ENCODE data around the gene CBLIF.

CBLIF gene

GRCh38 chr11:59866836-59867235 lies 21.5 kb upstream of the CBLIF start:
- H3K18ac ChIP-seq (ENCODE audit: low read length): no peak overlapping the region
- no peak overlapping the region for H4K5ac ChIP-seq (ENCODE audit: low read length)
- H3K27ac ChIP-seq (ENCODE audit: low read depth, low read length): no peak overlapping the region
- H4K8ac ChIP-seq (ENCODE audit: low read depth, low read length): no peak overlapping the region
- no peak overlapping the region for H3K4me3 ChIP-seq (ENCODE audit: low read length)
- no peaks in the 10 kb centered on the region for H3K79me2 ChIP-seq (ENCODE audit: control insufficient read depth, insufficient read depth, low read length)
- H3K4me2 ChIP-seq (ENCODE audit: low read length): no peak overlapping the region
- no peak overlapping the region for H2BK120ac ChIP-seq (ENCODE audit: low read depth, low read length)
- no peak for DNase-seq
- H3K36me3 ChIP-seq (ENCODE audit: control insufficient read depth, insufficient read depth, low read length): no peaks in the 10 kb centered on the region
- H2AK5ac ChIP-seq (ENCODE audit: low read length): no peak overlapping the region
- H3K27me3 ChIP-seq (ENCODE audit: insufficient read depth, low read length, poor library complexity): no peaks in the 10 kb centered on the region
- no peak overlapping the region for H2BK5ac ChIP-seq (ENCODE audit: low read length)
- no peak overlapping the region for H3K9ac ChIP-seq (ENCODE audit: low read length)
- H3K23ac ChIP-seq (ENCODE audit: low read length): no peak overlapping the region
- H3K4ac ChIP-seq (ENCODE audit: low read depth, low read length): no peak overlapping the region
- no peaks in the 10 kb centered on the region for H3K79me1 ChIP-seq (ENCODE audit: low read length)
- no CpG with 5 or more reads among the region's 1 CpG for WGBS (ENCODE audit: extremely low coverage, insufficient coverage, low lambda C conversion rate)
- H3K56ac ChIP-seq (ENCODE audit: low read length): no peak overlapping the region
- no peaks in the 10 kb centered on the region for H3K4me1 ChIP-seq (ENCODE audit: control insufficient read depth, low read depth, low read length)
- H2BK15ac ChIP-seq (replicated peaks; ENCODE audit: low read depth): no peak overlapping the region

- H3K36me3 ChIP-seq (ENCODE audit: control insufficient read depth, insufficient read depth, low read length): no peaks in the 10 kb centered on the region
- H4K5ac ChIP-seq (ENCODE audit: low read length): no peak within 1 kb of the TSS
- DNase-seq: no peak
- no peaks in the 10 kb centered on the region for H3K27me3 ChIP-seq (ENCODE audit: insufficient read depth, low read length, poor library complexity)
- H3K27ac ChIP-seq (ENCODE audit: low read depth, low read length): no peak within 1 kb of the TSS
- no peak within 1 kb of the TSS for H2BK120ac ChIP-seq (ENCODE audit: low read depth, low read length)
- H3K56ac ChIP-seq (ENCODE audit: low read length): no peak within 1 kb of the TSS
- H2BK5ac ChIP-seq (ENCODE audit: low read length): no peak within 1 kb of the TSS
- H3K4me1 ChIP-seq (ENCODE audit: control insufficient read depth, low read depth, low read length): no peaks in the 10 kb centered on the region
- H2AK5ac ChIP-seq (ENCODE audit: low read length): no peak within 1 kb of the TSS
- no peak within 1 kb of the TSS for H3K18ac ChIP-seq (ENCODE audit: low read length)
- H3K79me2 ChIP-seq (ENCODE audit: control insufficient read depth, insufficient read depth, low read length): no peaks in the 10 kb centered on the region
- H3K9ac ChIP-seq (ENCODE audit: low read length): no peak within 1 kb of the TSS
- no peaks in the 10 kb centered on the region for H3K79me1 ChIP-seq (ENCODE audit: low read length)
- no CpG with 5 or more reads among the region's 3 CpGs for WGBS (ENCODE audit: extremely low coverage, insufficient coverage, low lambda C conversion rate)
- H2BK15ac ChIP-seq (replicated peaks; ENCODE audit: low read depth): no peak within 1 kb of the TSS
- H3K4me2 ChIP-seq (ENCODE audit: low read length): no peak within 1 kb of the TSS
- no peak within 1 kb of the TSS for H3K4me3 ChIP-seq (ENCODE audit: low read length)
- H4K8ac ChIP-seq (ENCODE audit: low read depth, low read length): no peak within 1 kb of the TSS
- H3K23ac ChIP-seq (ENCODE audit: low read length): no peak within 1 kb of the TSS
- H3K4ac ChIP-seq (ENCODE audit: low read depth, low read length): no peak within 1 kb of the TSS
These were observed 21.1 kb upstream of the CBLIF start, which contains the start of gene TCN1 for GRCh38 chr11:59866397-59866796. Gene TCN1 (minus strand): TSS chr11:59866487. CDS start chr11:59866470, 17 bp downstream.

- no peaks in the 10 kb centered on the region for H3K27me3 ChIP-seq (ENCODE audit: insufficient read depth, low read length, poor library complexity)
- no peak overlapping the region for H4K5ac ChIP-seq (ENCODE audit: low read length)
- H3K27ac ChIP-seq (ENCODE audit: low read depth, low read length): no peak overlapping the region
- no peak overlapping the region for H3K18ac ChIP-seq (ENCODE audit: low read length)
- no peaks in the 10 kb centered on the region for H3K4me1 ChIP-seq (ENCODE audit: control insufficient read depth, low read depth, low read length)
- H3K9ac ChIP-seq (ENCODE audit: low read length): no peak overlapping the region
- H3K23ac ChIP-seq (ENCODE audit: low read length): no peak overlapping the region
- H3K36me3 ChIP-seq (ENCODE audit: control insufficient read depth, insufficient read depth, low read length): no peaks in the 10 kb centered on the region
- no peak overlapping the region for H3K4ac ChIP-seq (ENCODE audit: low read depth, low read length)
- no peak overlapping the region for H2AK5ac ChIP-seq (ENCODE audit: low read length)
- no peak overlapping the region for H2BK5ac ChIP-seq (ENCODE audit: low read length)
- H2BK15ac ChIP-seq (replicated peaks; ENCODE audit: low read depth): no peak overlapping the region
- no peak for DNase-seq
- no peaks in the 10 kb centered on the region for H3K79me2 ChIP-seq (ENCODE audit: control insufficient read depth, insufficient read depth, low read length)
- no peak overlapping the region for H3K56ac ChIP-seq (ENCODE audit: low read length)
- no peak overlapping the region for H2BK120ac ChIP-seq (ENCODE audit: low read depth, low read length)
- whole genome bisulfite sequencing (ENCODE audit: extremely low coverage, insufficient coverage, low lambda C conversion rate): no CpG with 5 or more reads among the region's 1 CpG
- no peak overlapping the region for H4K8ac ChIP-seq (ENCODE audit: low read depth, low read length)
- H3K4me2 ChIP-seq (ENCODE audit: low read length): no peak overlapping the region
- H3K79me1 ChIP-seq (ENCODE audit: low read length): no peaks in the 10 kb centered on the region
- no peak overlapping the region for H3K4me3 ChIP-seq (ENCODE audit: low read length)
These were observed 19.7 kb upstream of the CBLIF start for GRCh38 chr11:59865031-59865430.

GRCh38 chr11:59862252-59862651 lies 17.0 kb upstream of the CBLIF start:
- Histone ChIP-seq H3K27ac (ENCODE audit: low read depth, low read length) (no peak overlapping the region), H3K4me2 (ENCODE audit: low read length) (no peak overlapping the region), H3K4me3 (ENCODE audit: low read length) (no peak overlapping the region), H2BK120ac (ENCODE audit: low read depth, low read length) (no peak overlapping the region), H4K5ac (ENCODE audit: low read length) (no peak overlapping the region), H3K56ac (ENCODE audit: low read length) (no peak overlapping the region), H2AK5ac (ENCODE audit: low read length) (no peak overlapping the region), H3K36me3 (ENCODE audit: control insufficient read depth, insufficient read depth, low read length) (no peaks in the 10 kb centered on the region), H3K79me1 (ENCODE audit: low read length) (no peaks in the 10 kb centered on the region), H3K27me3 (ENCODE audit: insufficient read depth, low read length, poor library complexity) (no peaks in the 10 kb centered on the region), H3K23ac (ENCODE audit: low read length) (no peak overlapping the region), H3K79me2 (ENCODE audit: control insufficient read depth, insufficient read depth, low read length) (no peaks in the 10 kb centered on the region), H3K18ac (ENCODE audit: low read length) (no peak overlapping the region), H2BK15ac (replicated peaks; ENCODE audit: low read depth) (no peak overlapping the region), H2BK5ac (ENCODE audit: low read length) (no peak overlapping the region), H3K4me1 (ENCODE audit: control insufficient read depth, low read depth, low read length) (peaks cover 5% of the 10 kb centered on the region), H4K8ac (ENCODE audit: low read depth, low read length) (no peak overlapping the region), H3K4ac (ENCODE audit: low read depth, low read length) (no peak overlapping the region), H3K9ac (ENCODE audit: low read length) (no peak overlapping the region)
- no peak for DNase-seq
- WGBS (ENCODE audit: extremely low coverage, insufficient coverage, low lambda C conversion rate): no CpG with 5 or more reads among the region's 3 CpGs

GRCh38 chr11:59859673-59860072 lies 14.4 kb upstream of the CBLIF start:
- Histone ChIP-seq H3K4me2 (ENCODE audit: low read length) (no peak overlapping the region), H3K79me1 (ENCODE audit: low read length) (no peaks in the 10 kb centered on the region), H3K4me1 (ENCODE audit: control insufficient read depth, low read depth, low read length) (peaks cover 7% of the 10 kb centered on the region), H3K27me3 (ENCODE audit: insufficient read depth, low read length, poor library complexity) (no peaks in the 10 kb centered on the region), H2BK15ac (replicated peaks; ENCODE audit: low read depth) (no peak overlapping the region), H3K23ac (ENCODE audit: low read length) (no peak overlapping the region), H3K36me3 (ENCODE audit: control insufficient read depth, insufficient read depth, low read length) (no peaks in the 10 kb centered on the region), H4K8ac (ENCODE audit: low read depth, low read length) (no peak overlapping the region), H3K18ac (ENCODE audit: low read length) (no peak overlapping the region), H3K27ac (ENCODE audit: low read depth, low read length) (no peak overlapping the region), H3K9ac (ENCODE audit: low read length) (no peak overlapping the region), H2BK120ac (ENCODE audit: low read depth, low read length) (no peak overlapping the region), H2BK5ac (ENCODE audit: low read length) (no peak overlapping the region), H3K4me3 (ENCODE audit: low read length) (no peak overlapping the region), H4K5ac (ENCODE audit: low read length) (no peak overlapping the region), H2AK5ac (ENCODE audit: low read length) (no peak overlapping the region), H3K56ac (ENCODE audit: low read length) (no peak overlapping the region), H3K79me2 (ENCODE audit: control insufficient read depth, insufficient read depth, low read length) (no peaks in the 10 kb centered on the region), H3K4ac (ENCODE audit: low read depth, low read length) (no peak overlapping the region)
- no peak for DNase-seq

Data from mesendoderm (in vitro differentiated cells).